Stomach (tissue), 4 donors: ENCODE measurements around the gene RASSF6.

Source experiments
- CTCF ChIP-seq, 7 experiments: fragments of 450-650 bp in 4 of 7; fragments of 200-600 bp in 3 of 7; sonication (generic) in 3 of 7; IDR thresholded peaks; one replicate each; pipeline ENCODE4 v1.5.1; 2016 to 2019; ENCODE audit warnings: antibody characterized with exemption in 7 of 7, control low read depth in 2 of 7, mild to moderate bottlenecking in 1 of 7
- EP300 ChIP-seq: sonication (generic); formaldehyde crosslinking; IDR thresholded peaks from one replicate; pipeline ENCODE4 v1.6.1; 2017; ENCODE audit warnings: antibody characterized with exemption
- POLR2A ChIP-seq, 4 donors: fragments of 450-650 bp; IDR thresholded peaks; one replicate each; pipeline ENCODE4 v1.6.1; 2016; ENCODE audit warnings: antibody characterized with exemption in 4 of 4, control low read depth in 2 of 4, mild to moderate bottlenecking in 1 of 4, moderate library complexity in 1 of 4
- POLR2AphosphoS5 ChIP-seq, 3 donors: sonication (generic); formaldehyde crosslinking; IDR thresholded peaks; one replicate each; pipeline ENCODE4 v1.6.1; 2016; ENCODE audit warnings: antibody characterized with exemption in 3 of 3

- TF ChIP-seq POLR2A (IDR thresholded peaks at IDR 0.05) (no peak), CTCF (IDR thresholded peaks at IDR 0.05) (peak in 5 of 7 experiments; percentile 63 to 82 (median 71)), EP300 (no peak), POLR2AphosphoS5 (IDR thresholded peaks at IDR 0.05) (no peak)
These were observed 46.3 kb downstream of the RASSF6 start for GRCh38 chr4:73573794-73574528.
